CD4-positive, alpha-beta T cell treated with Interleukin-4 for 1 hour (primary cell): ENCODE results near the gene PLCL1.
A peak's percentile ranks its signal among the peaks of the same experiment; 100 is the strongest.

Experiments used
- DNase-seq, 2 donors: peaks; one replicate each; pipeline ENCODE4 v3.0.0-alpha.2; 2020 to 2022

The PLCL1 gene

GRCh38 chr2:197890168-197890567, 85.8 kb downstream of the PLCL1 start:
- no peak for DNase-seq

- peak in 1 of 2 donors; percentile 46 for DNase-seq
Observed at GRCh38 chr2:197891897-197892442, 87.6 kb downstream of the PLCL1 start.

GRCh38 chr2:197893403-197894177, 89.2 kb downstream of the PLCL1 start:
- DNase-seq: peak in 1 of 2 donors; percentile 14

- no peak for DNase-seq
Observed at GRCh38 chr2:197894751-197895274, 90.4 kb downstream of the PLCL1 start.

GRCh38 chr2:197897960-197898678, 93.7 kb downstream of the PLCL1 start:
- no peak for DNase-seq

GRCh38 chr2:197904446-197904845, 100.1 kb downstream of the PLCL1 start:
- DNase-seq: peak in 1 of 2 donors; percentile 37

- DNase-seq: no peak
Observed at GRCh38 chr2:197908156-197908555, 103.8 kb downstream of the PLCL1 start.

GRCh38 chr2:197908990-197909776, 104.8 kb downstream of the PLCL1 start:
- no peak for DNase-seq

- no peak for DNase-seq
Observed at GRCh38 chr2:197911667-197912066, 107.3 kb downstream of the PLCL1 start.

- DNase-seq: no peak
Observed at GRCh38 chr2:197913084-197913483, 108.7 kb downstream of the PLCL1 start.

GRCh38 chr2:197914778-197915177, 110.4 kb downstream of the PLCL1 start:
- DNase-seq: no peak

GRCh38 chr2:197915548-197916265, 111.3 kb downstream of the PLCL1 start:
- no peak for DNase-seq

GRCh38 chr2:197919487-197919886, 115.1 kb downstream of the PLCL1 start:
- no peak for DNase-seq

- DNase-seq: no peak
Observed at GRCh38 chr2:197920088-197920487, 115.7 kb downstream of the PLCL1 start.

GRCh38 chr2:197920592-197921201, 116.3 kb downstream of the PLCL1 start:
- DNase-seq: no peak

GRCh38 chr2:197924483-197924882, 120.1 kb downstream of the PLCL1 start:
- no peak for DNase-seq

GRCh38 chr2:197925204-197925603, 120.8 kb downstream of the PLCL1 start:
- DNase-seq: no peak

- DNase-seq: no peak
Observed at GRCh38 chr2:197925976-197926375, 121.6 kb downstream of the PLCL1 start.

GRCh38 chr2:197926673-197927072, 122.3 kb downstream of the PLCL1 start:
- DNase-seq: no peak

- DNase-seq: no peak
Observed at GRCh38 chr2:197927994-197928393, 123.6 kb downstream of the PLCL1 start.

GRCh38 chr2:197929008-197929885, 124.9 kb downstream of the PLCL1 start:
- DNase-seq: no peak
